ENCODE results near the gene CACNA2D2.
A peak's percentile ranks its signal among the peaks of the same experiment; 100 is the strongest.

CACNA2D2 gene

GRCh38 chr3:50358911-50359759, 144.3 kb downstream of the CACNA2D2 start, which contains the start of gene TMEM115:
TSS of gene TMEM115 (minus strand) at chr3:50359521. CDS start at chr3:50359063, 458 bp downstream.
- DNase-seq = peak; percentile 92

GRCh38 chr3:50358355-50358910, 145.0 kb downstream of the CACNA2D2 start:
- no peak for DNase-seq

GRCh38 chr3:50357481-50357880, 146.0 kb downstream of the CACNA2D2 start:
- no peak for DNase-seq

GRCh38 chr3:50356553-50356952, 146.9 kb downstream of the CACNA2D2 start:
- no peak for DNase-seq

GRCh38 chr3:50355829-50356552, 147.4 kb downstream of the CACNA2D2 start:
- DNase-seq = no peak

- DNase-seq = no peak
Measured at GRCh38 chr3:50354850-50355249, 148.6 kb downstream of the CACNA2D2 start.

GRCh38 chr3:50354186-50354764, 149.2 kb downstream of the CACNA2D2 start:
- no peak for DNase-seq

GRCh38 chr3:50353245-50354004, 150.0 kb downstream of the CACNA2D2 start:
- no peak for DNase-seq

- no peak for DNase-seq
Measured at GRCh38 chr3:50352781-50353180, 150.7 kb downstream of the CACNA2D2 start.

- no peak for DNase-seq
Measured at GRCh38 chr3:50351323-50351697, 152.1 kb downstream of the CACNA2D2 start.

- peak; percentile 69 for DNase-seq
Measured at GRCh38 chr3:50350527-50351322, 152.7 kb downstream of the CACNA2D2 start, which contains the start of the genes CYB561D2 and NPRL2. TSS of gene CYB561D2 (plus strand) at chr3:50350862. CDS start at chr3:50351434, 572 bp downstream. TSS of gene NPRL2 (minus strand) at chr3:50350775. CDS start at chr3:50350652, 123 bp downstream.

GRCh38 chr3:50350213-50350526, 153.3 kb downstream of the CACNA2D2 start:
- DNase-seq = no peak

GRCh38 chr3:50347187-50347813, 156.1 kb downstream of the CACNA2D2 start:
- peak; percentile 37 for DNase-seq

GRCh38 chr3:50345586-50346234, 157.7 kb downstream of the CACNA2D2 start, which contains the start of gene ZMYND10:
TSS of gene ZMYND10 (minus strand) at chr3:50345732. CDS start at chr3:50345579, 153 bp downstream.
- DNase-seq = peak; percentile 39

- DNase-seq = no peak
Measured at GRCh38 chr3:50345008-50345407, 158.4 kb downstream of the CACNA2D2 start.

GRCh38 chr3:50342813-50343633, 160.4 kb downstream of the CACNA2D2 start:
- no peak for DNase-seq

GRCh38 chr3:50341996-50342650, 161.3 kb downstream of the CACNA2D2 start:
- DNase-seq = no peak

- no peak for DNase-seq
Measured at GRCh38 chr3:50341537-50341936, 161.9 kb downstream of the CACNA2D2 start.

Data from NCI-H748 treated with DMSO at 0.1 percent for 48 hours (cell line).